Cardiac fibroblast (primary cell): ENCODE results near the gene CCL16.
"Not testable (repeated sequence)": the region's sequence is repeated elsewhere in the genome, so short reads cannot be mapped to it uniquely, and the experiment has no call there.

Experiments used
- DNase-seq, 2 donors: peaks; one replicate each; pipeline versions ENCODE4 v3.0.0 to v3.0.0-alpha.2; 2010; ENCODE audit warnings: low read depth in 2 of 2
- H3K4me3 ChIP-seq, 2 donors: replicated peaks in 1 of 2; 1 replicate in 1 of 2; 2 replicates in 1 of 2; pipeline ENCODE4 v1.5.1; 2011; ENCODE audit warnings: low read depth in 2 of 2, low read length in 2 of 2, mild to moderate bottlenecking in 2 of 2, moderate library complexity in 1 of 2
- CTCF ChIP-seq: IDR thresholded peaks from one replicate; pipeline ENCODE4 v1.5.1; 2011; ENCODE audit warnings: low read depth, mild to moderate bottlenecking, low read length, inconsistent platforms

The CCL16 gene

GRCh38 chr17:35944151-35944550, 37.1 kb downstream of the CCL16 start:
- TF ChIP-seq CTCF, result no peak
- no peak for DNase-seq
- H3K4me3 ChIP-seq, result no peak overlapping the region

GRCh38 chr17:35943537-35943936, 37.8 kb downstream of the CCL16 start, which contains the start of gene LYZL6:
LYZL6 (minus strand) TSS chr17:35943713; CDS start chr17:35939356, 4,357 bp downstream.
- TF ChIP-seq CTCF, result no peak
- H3K4me3 ChIP-seq, result no peak within 1 kb of the TSS
- no peak for DNase-seq

GRCh38 chr17:35942588-35943186, 38.6 kb downstream of the CCL16 start:
- H3K4me3 ChIP-seq, result no peak overlapping the region
- no peak for DNase-seq
- TF ChIP-seq CTCF, result no peak

- DNase-seq, H3K4me3 ChIP-seq: not testable (repeated sequence)
These were observed 42.8 kb downstream of the CCL16 start for GRCh38 chr17:35938492-35938891.

- DNase-seq, result no peak
- TF ChIP-seq CTCF, result no peak
- H3K4me3 ChIP-seq, result no peak overlapping the region
These were observed 45.2 kb downstream of the CCL16 start for GRCh38 chr17:35936063-35936462.

GRCh38 chr17:35934760-35935159, 46.5 kb downstream of the CCL16 start:
- no peak for TF ChIP-seq CTCF
- peak; percentile 28 to 50 for DNase-seq
- no peak overlapping the region for H3K4me3 ChIP-seq

- TF ChIP-seq CTCF, result no peak
- DNase-seq, result peak; percentile 36 to 61
- H3K4me3 ChIP-seq, result no peak overlapping the region
These were observed 48.7 kb downstream of the CCL16 start for GRCh38 chr17:35932586-35932985.
